DND-41 (cell line): ENCODE results near the gene SEMA5A.

ENCODE experiments used
- ATAC-seq: fragments of 200-7000 bp; cut with Tn5 transposase; 3 replicates; pipeline ENCODE4 v1.9.1; 2021; ENCODE audit warnings: low read depth; ENCODE audit not compliant: insufficient read depth
- DNase-seq: peaks from one replicate; pipeline ENCODE4 v3.0.0-alpha.2; 2020
- H2AFZ ChIP-seq: 2 replicates; pipeline ENCODE4 v1.6.0; 2012; ENCODE audit warnings: low read depth, low read length
- H3K27ac ChIP-seq: 2 replicates; pipeline ENCODE4 v1.5.1; 2012; ENCODE audit warnings: low read length, inconsistent platforms
- H3K27me3 ChIP-seq: fragments of 200-600 bp; sonication (generic); 2 replicates; pipeline ENCODE4 v1.6.0; 2012; ENCODE audit warnings: low read length, mild to moderate bottlenecking, inconsistent platforms; ENCODE audit not compliant: insufficient read depth, poor library complexity
- H3K36me3 ChIP-seq: 2 replicates; pipeline ENCODE4 v1.5.1; 2012; ENCODE audit warnings: low read length, inconsistent platforms; ENCODE audit not compliant: insufficient read depth
- H3K4me1 ChIP-seq: 2 replicates; pipeline ENCODE4 v1.5.1; 2012; ENCODE audit warnings: mild to moderate bottlenecking, low read length; ENCODE audit not compliant: insufficient read depth
- H3K4me2 ChIP-seq: 2 replicates; pipeline ENCODE4 v1.6.0; 2012; ENCODE audit warnings: mild to moderate bottlenecking, moderate library complexity, low read length, inconsistent platforms; ENCODE audit not compliant: insufficient read depth
- H3K4me3 ChIP-seq, 2 experiments: fragments of 200-600 bp in 1 of 2; shearing (Covaris generic) in 1 of 2; 2 replicates each; pipeline ENCODE4 v1.5.1; 2012 to 2016; ENCODE audit warnings: inconsistent platforms in 2 of 2, low read length in 2 of 2, mild to moderate bottlenecking in 2 of 2, low read depth in 1 of 2, moderate library complexity in 1 of 2
- H3K79me2 ChIP-seq: 2 replicates; pipeline ENCODE4 v1.6.0; 2012; ENCODE audit warnings: low read length, inconsistent platforms; ENCODE audit not compliant: insufficient read depth
- H3K9ac ChIP-seq: 2 replicates; pipeline ENCODE4 v1.6.0; 2012; ENCODE audit warnings: low read depth, mild to moderate bottlenecking, inconsistent platforms, low read length, moderate library complexity
- H3K9me3 ChIP-seq: 2 replicates; pipeline ENCODE4 v1.5.1; 2012; ENCODE audit warnings: low read length, moderate library complexity, mild to moderate bottlenecking, inconsistent platforms; ENCODE audit not compliant: insufficient read depth, severe bottlenecking
- H4K20me1 ChIP-seq: 2 replicates; pipeline ENCODE4 v1.6.0; 2012; ENCODE audit warnings: low read length; ENCODE audit not compliant: insufficient read depth
- CTCF ChIP-seq: IDR thresholded peaks from 2 replicates; pipeline ENCODE4 v1.5.1; 2012; ENCODE audit warnings: borderline replicate concordance, low read length, moderate library complexity, mild to moderate bottlenecking; ENCODE audit not compliant: poor library complexity, severe bottlenecking; ENCODE audit errors: extremely low read depth
- EZH2 ChIP-seq: IDR thresholded peaks from 3 replicates; pipeline ENCODE4 v1.6.1; 2012; ENCODE audit warnings: borderline replicate concordance, low read depth, mild to moderate bottlenecking, moderate library complexity, low read length, inconsistent platforms; ENCODE audit not compliant: severe bottlenecking

SEMA5A gene

GRCh38 chr5:9343146-9343850 is 202.6 kb downstream of the SEMA5A start:
- Histone ChIP-seq H4K20me1 (no peaks in the 10 kb centered on the region), H3K27ac (no peak overlapping the region), H3K4me3 (no peak overlapping the region), H3K9me3 (no peaks in the 10 kb centered on the region), H3K9ac (no peak overlapping the region), H3K4me2 (no peak overlapping the region), H2AFZ (no peak overlapping the region), H3K27me3 (peaks cover 2% of the 10 kb centered on the region), H3K79me2 (no peaks in the 10 kb centered on the region), H3K36me3 (no peaks in the 10 kb centered on the region), H3K4me1 (no peaks in the 10 kb centered on the region)
- TF ChIP-seq CTCF (no peak), EZH2 (no peak)
- DNase-seq: no peak
- no peak for ATAC-seq

DNA sequence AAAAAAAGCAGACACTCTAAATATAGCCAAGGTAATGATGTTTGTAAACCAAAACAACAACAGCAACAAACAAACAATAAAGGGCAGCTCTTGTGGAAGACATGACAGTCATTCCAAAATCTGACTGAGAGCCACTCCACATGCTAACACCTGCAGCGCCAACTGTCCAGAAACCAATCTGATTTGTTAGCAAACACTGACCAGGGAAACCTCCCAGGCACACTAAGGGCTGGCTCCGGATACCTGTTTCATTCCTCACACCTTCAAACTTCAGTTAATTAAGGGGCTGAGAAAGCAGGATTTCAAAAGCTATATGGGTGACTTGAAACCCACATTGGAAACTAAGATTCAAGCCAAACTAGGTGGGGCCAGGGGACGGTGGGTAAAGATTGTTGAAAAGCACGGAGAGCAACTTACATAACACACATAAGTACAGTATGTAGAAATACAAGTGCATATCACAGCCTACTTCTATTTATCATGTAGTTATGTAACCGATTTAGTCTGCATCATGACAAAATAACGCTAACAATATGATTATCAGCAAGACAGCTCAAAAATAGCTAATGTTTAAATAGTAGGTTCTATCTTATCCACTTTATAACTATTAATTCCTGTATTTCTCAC is 203.6 kb downstream of the SEMA5A start:
- H3K9ac ChIP-seq: no peak overlapping the region
- no peak overlapping the region for H2AFZ ChIP-seq
- H3K4me1 ChIP-seq: no peaks in the 10 kb centered on the region
- DNase-seq (no peak), ATAC-seq (no peak)
- H3K36me3 ChIP-seq: no peaks in the 10 kb centered on the region
- no peak overlapping the region for H3K27ac ChIP-seq
- no peak overlapping the region for H3K4me3 ChIP-seq
- no peaks in the 10 kb centered on the region for H3K9me3 ChIP-seq
- peaks cover 2% of the 10 kb centered on the region for H3K27me3 ChIP-seq
- no peak overlapping the region for H3K4me2 ChIP-seq
- TF ChIP-seq EZH2 (no peak), CTCF (no peak)
- no peaks in the 10 kb centered on the region for H4K20me1 ChIP-seq
- no peaks in the 10 kb centered on the region for H3K79me2 ChIP-seq

DNA sequence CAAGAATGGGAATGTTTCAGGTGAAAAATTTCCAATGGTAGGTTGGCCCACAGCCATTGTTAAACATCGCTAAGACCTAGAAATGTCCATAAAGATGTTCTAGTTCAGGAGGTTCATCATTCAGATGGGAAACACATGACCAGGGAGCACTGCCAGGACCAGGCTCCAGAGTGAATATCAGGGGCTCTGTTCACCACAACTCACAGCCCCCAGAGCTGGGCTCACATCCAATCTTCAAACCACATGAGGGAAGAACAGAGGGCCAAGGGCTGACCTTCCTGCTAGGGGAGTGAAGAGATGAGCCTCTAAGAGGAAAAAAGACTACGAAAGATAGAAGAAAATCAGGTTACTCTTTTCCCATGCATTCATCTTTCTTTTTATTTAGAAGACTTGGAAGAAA is 205.8 kb downstream of the SEMA5A start:
- no peak for DNase-seq
- no peak overlapping the region for H3K27ac ChIP-seq
- H3K4me1 ChIP-seq: no peaks in the 10 kb centered on the region
- no peak overlapping the region for H3K4me2 ChIP-seq
- H3K9me3 ChIP-seq: no peaks in the 10 kb centered on the region
- H3K36me3 ChIP-seq: no peaks in the 10 kb centered on the region
- ATAC-seq: no peak
- H2AFZ ChIP-seq: no peak overlapping the region
- H3K9ac ChIP-seq: no peak overlapping the region
- H4K20me1 ChIP-seq: no peaks in the 10 kb centered on the region
- TF ChIP-seq CTCF: no peak
- no peak for TF ChIP-seq EZH2
- no peak overlapping the region for H3K4me3 ChIP-seq
- H3K79me2 ChIP-seq: no peaks in the 10 kb centered on the region
- peaks cover 2% of the 10 kb centered on the region for H3K27me3 ChIP-seq
